H1 (cell line): ENCODE results near the gene SSH2. TPM values are rescaled to one million over a fixed set of nuclear protein-coding genes. Genes with fewer than 3 reads are reported as not detected.

ENCODE experiments used
- CTCF ChIA-PET: fragments of 300-600 bp; sonication (Branson Sonifier 250); formaldehyde crosslinking; loops from one replicate; lab custom pipeline; 2021; ENCODE audit not compliant: partially characterized antibody; lab: Charles Lee
- POLR2A ChIA-PET: fragments of 300-600 bp; sonication (Branson Sonifier 250); formaldehyde crosslinking; loops from one replicate; lab custom pipeline; 2021; ENCODE audit warnings: inconsistent platforms; ENCODE audit not compliant: partially characterized antibody; lab: Charles Lee
- DNase-seq, 2 experiments: peaks; one replicate each; pipeline versions ENCODE4 v3.0.0 to v3.0.0-alpha.2; 2010 to 2022; ENCODE audit warnings: low spot score in 2 of 2, low read depth in 1 of 2, mixed read lengths in 1 of 2
- FAIRE-seq: peaks from 2 replicates; lab custom pipeline; 2011; peaks lifted over from hg19 to GRCh38; lab: Jason Lieb, UNC
- H2AFZ ChIP-seq: 2 replicates; pipeline ENCODE4 v1.8.1; 2012; ENCODE audit warnings: low read length, inconsistent platforms
- H2AK5ac ChIP-seq: 2 replicates; pipeline ENCODE4 v1.6.1; 2013; ENCODE audit warnings: low read depth, low read length
- H2BK120ac ChIP-seq: replicated peaks from 2 replicates; pipeline ENCODE3; 2013; ENCODE audit warnings: low read depth, low read length, inconsistent platforms
- H2BK12ac ChIP-seq: 2 replicates; pipeline ENCODE4 v1.6.1; 2013; ENCODE audit warnings: low read depth, low read length
- H2BK15ac ChIP-seq: 2 replicates; pipeline ENCODE4 v1.6.1; 2013; ENCODE audit warnings: low read length
- H2BK20ac ChIP-seq: 2 replicates; pipeline ENCODE4 v1.6.1; 2013; ENCODE audit warnings: low read length
- H2BK5ac ChIP-seq: 2 replicates; pipeline ENCODE4 v1.6.1; 2013; ENCODE audit warnings: low read depth, low read length
- H3K14ac ChIP-seq: 2 replicates; pipeline ENCODE4 v1.6.1; 2013; ENCODE audit warnings: inconsistent platforms; ENCODE audit not compliant: insufficient read length
- H3K18ac ChIP-seq: 2 replicates; pipeline ENCODE4 v1.6.1; 2013; ENCODE audit warnings: low read length; ENCODE audit errors: extremely low read depth
- H3K23ac ChIP-seq: 2 replicates; pipeline ENCODE4 v1.6.1; 2013; ENCODE audit warnings: inconsistent platforms; ENCODE audit not compliant: insufficient read length
- H3K23me2 ChIP-seq: 2 replicates; pipeline ENCODE4 v1.6.1; 2013; ENCODE audit warnings: low read depth, low read length
- H3K27ac ChIP-seq: 2 replicates; pipeline ENCODE4 v1.6.1; 2011; ENCODE audit warnings: low read depth, low read length, inconsistent platforms
- H3K27me3 ChIP-seq, 4 experiments: replicated peaks in 1 of 4; 1 replicate in 1 of 4; 2 replicates in 3 of 4; pipeline versions ENCODE4 v1.6.1 to v1.8.1; 2011 to 2013; ENCODE audit warnings: low read length in 3 of 4, mild to moderate bottlenecking in 3 of 4, inconsistent platforms in 2 of 4, mixed read lengths in 2 of 4, moderate library complexity in 1 of 4; ENCODE audit not compliant: control insufficient read depth in 3 of 4, insufficient read depth in 3 of 4; ENCODE audit errors: extremely low read depth in 1 of 4
- H3K36me3 ChIP-seq, 4 experiments: 2 replicates each; pipeline versions ENCODE4 v1.6.1 to v1.8.1; 2011 to 2013; ENCODE audit warnings: mild to moderate bottlenecking in 4 of 4, low read length in 3 of 4, moderate library complexity in 2 of 4, control low read depth in 1 of 4, inconsistent platforms in 1 of 4; ENCODE audit not compliant: insufficient read depth in 4 of 4, control insufficient read depth in 2 of 4
- H3K4ac ChIP-seq: replicated peaks from 2 replicates; pipeline ENCODE3; 2013; ENCODE audit warnings: low read length, low read depth, mixed read lengths, inconsistent platforms; ENCODE audit not compliant: insufficient read length
- H3K4me1 ChIP-seq, 4 experiments: replicated peaks in 1 of 4; 1 replicate in 1 of 4; 2 replicates in 3 of 4; pipeline versions ENCODE4 v1.6.1 to v1.8.1; 2011 to 2013; ENCODE audit warnings: low read length in 3 of 4, inconsistent platforms in 2 of 4, mixed read lengths in 1 of 4; ENCODE audit not compliant: insufficient read depth in 4 of 4, control insufficient read depth in 3 of 4
- H3K4me2 ChIP-seq, 2 experiments: 2 replicates each; pipeline versions ENCODE4 v1.6.1 to v1.8.1; 2011 to 2013; ENCODE audit warnings: low read depth in 2 of 2, low read length in 2 of 2, control low read depth in 1 of 2, inconsistent platforms in 1 of 2, mild to moderate bottlenecking in 1 of 2; ENCODE audit not compliant: insufficient read depth in 1 of 2
- H3K4me3 ChIP-seq, 4 experiments: fragments of 200-600, 300-600 bp in 1 of 4; sonication (generic), shearing (Covaris generic), sonication (Bioruptor Twin) in 1 of 4; 2 replicates each; pipeline versions ENCODE4 v1.5.1 to v1.8.1; 2011 to 2016; ENCODE audit warnings: low read length in 4 of 4, low read depth in 3 of 4, control low read depth in 2 of 4, inconsistent platforms in 2 of 4, mild to moderate bottlenecking in 2 of 4, mixed read lengths in 1 of 4, moderate library complexity in 1 of 4; ENCODE audit not compliant: insufficient read depth in 2 of 4; ENCODE audit errors: extremely low read depth in 1 of 4
- H3K56ac ChIP-seq: replicated peaks from 2 replicates; pipeline ENCODE3; 2013; ENCODE audit warnings: low read depth, mild to moderate bottlenecking, mixed read lengths, low read length, inconsistent platforms; ENCODE audit not compliant: insufficient read length
- H3K79me1 ChIP-seq: 2 replicates; pipeline ENCODE4 v1.6.1; 2013; ENCODE audit warnings: low read depth, low read length, control low read depth
- H3K79me2 ChIP-seq, 2 experiments: 2 replicates each; pipeline versions ENCODE4 v1.6.1 to v1.8.1; 2012 to 2013; ENCODE audit warnings: low read length in 2 of 2, mild to moderate bottlenecking in 2 of 2, inconsistent platforms in 1 of 2; ENCODE audit not compliant: insufficient read depth in 2 of 2, control insufficient read depth in 1 of 2
- H3K9ac ChIP-seq, 4 experiments: replicated peaks in 1 of 4; 1 replicate in 1 of 4; 2 replicates in 3 of 4; pipeline versions ENCODE4 v1.6.1 to v1.8.1; 2011 to 2013; ENCODE audit warnings: low read depth in 3 of 4, low read length in 3 of 4, control low read depth in 2 of 4, mild to moderate bottlenecking in 2 of 4, moderate library complexity in 2 of 4, inconsistent platforms in 1 of 4; ENCODE audit errors: extremely low read depth in 1 of 4
- H3K9me3 ChIP-seq, 2 experiments: 2 replicates each; pipeline versions ENCODE4 v1.6.1 to v1.8.1; 2012 to 2013; ENCODE audit warnings: mild to moderate bottlenecking in 2 of 2, moderate library complexity in 2 of 2, control low read depth in 1 of 2, inconsistent platforms in 1 of 2, low read depth in 1 of 2, low read length in 1 of 2, mixed read lengths in 1 of 2; ENCODE audit not compliant: insufficient read depth in 2 of 2
- H4K20me1 ChIP-seq, 2 experiments: replicated peaks in 1 of 2; 2 replicates each; pipeline versions ENCODE3 to v1.8.1; 2011 to 2013; ENCODE audit warnings: inconsistent platforms in 2 of 2, low read length in 2 of 2, mild to moderate bottlenecking in 1 of 2; ENCODE audit not compliant: insufficient read depth in 2 of 2, control insufficient read depth in 1 of 2
- H4K5ac ChIP-seq: 2 replicates; pipeline ENCODE4 v1.6.1; 2013; ENCODE audit warnings: low read length, low read depth, mixed read lengths, inconsistent platforms; ENCODE audit not compliant: insufficient read length
- H4K8ac ChIP-seq: 2 replicates; pipeline ENCODE4 v1.8.0; 2013; ENCODE audit warnings: mild to moderate bottlenecking, moderate library complexity, low read length, inconsistent platforms; ENCODE audit not compliant: insufficient read depth; ENCODE audit errors: extremely low read depth
- H4K91ac ChIP-seq: replicated peaks from 2 replicates; pipeline ENCODE3; 2013; ENCODE audit warnings: low read length, mixed read lengths, inconsistent platforms; ENCODE audit not compliant: insufficient read length
- CBX5 ChIP-seq: fragments of 300-800, 300-1000 bp; sonication (generic); IDR thresholded peaks from 2 replicates; pipeline ENCODE4 v1.7.1; 2016; ENCODE audit warnings: antibody characterized with exemption, low read length, low read depth
- CHD2 ChIP-seq: IDR thresholded peaks from 2 replicates; pipeline ENCODE4 v1.6.1; 2012; ENCODE audit warnings: low read length, improper control_type of control experiment
- KDM5A ChIP-seq: fragments of 200-600 bp; IDR thresholded peaks from 2 replicates; pipeline ENCODE4 v1.7.1; 2012; ENCODE audit warnings: mild to moderate bottlenecking, low read length, inconsistent platforms, mixed read lengths
- POLR2AphosphoS5 ChIP-seq: IDR thresholded peaks from 2 replicates; pipeline ENCODE4 v1.6.1; 2011; ENCODE audit warnings: low read depth, low read length
- TAF1 ChIP-seq: IDR thresholded peaks from 2 replicates; pipeline ENCODE4 v1.6.1; 2011; ENCODE audit warnings: mild to moderate bottlenecking, low read depth, low read length
- WGBS, 2 experiments: shearing (Covaris generic) in 1 of 2; methylation state at CpG; one replicate each; pipeline versions ENCODE4 v1.1.6 to v1.1.7; 2013 to 2015; ENCODE audit warnings: low lambda C conversion rate in 2 of 2, mixed read lengths in 2 of 2, inconsistent platforms in 1 of 2, low coverage in 1 of 2, missing lambda C conversion rate in 1 of 2; ENCODE audit not compliant: insufficient replicate concordance in 2 of 2, insufficient coverage in 1 of 2, insufficient read length in 1 of 2; ENCODE audit errors: extremely low coverage in 1 of 2, missing lambda C conversion rate in 1 of 2; 5-methylcytosine and 5-hydroxymethylcytosine counted together
- polyA plus RNA-seq, 7 experiments: library from polyadenylated mRNA; depleted of rRNA in 3 of 7; stranded (reverse) in 5 of 7; unstranded in 2 of 7; fragments of >200 nt in 5 of 7; fragments of 200-250 nt in 2 of 7; gene quantifications; 1 replicate in 5 of 7; 2 replicates in 1 of 7; 4 replicates in 1 of 7; pipeline versions ENCODE4 v1.2.1 to v1.2.3, GENCODE V29; 2011 to 2013; ENCODE audit warnings: missing spikeins in 2 of 7, mixed read lengths in 2 of 7
- total RNA-seq: library from RNA; stranded (reverse); fragmentation: NEBNext Ultra II Directional; extraction: Animal tissue kit (Norgen Biotek cat#: 25700); gene quantifications from 2 replicates; pipeline ENCODE4 v1.2.1, GENCODE V29; 2021

Gene SSH2
- total and polyA plus RNA-seq, 2 of the 8 experiments (the other 6 are each of a cell fraction or from before 2014, with no cell fraction given), result 5.2 to 15.9 TPM

DNA sequence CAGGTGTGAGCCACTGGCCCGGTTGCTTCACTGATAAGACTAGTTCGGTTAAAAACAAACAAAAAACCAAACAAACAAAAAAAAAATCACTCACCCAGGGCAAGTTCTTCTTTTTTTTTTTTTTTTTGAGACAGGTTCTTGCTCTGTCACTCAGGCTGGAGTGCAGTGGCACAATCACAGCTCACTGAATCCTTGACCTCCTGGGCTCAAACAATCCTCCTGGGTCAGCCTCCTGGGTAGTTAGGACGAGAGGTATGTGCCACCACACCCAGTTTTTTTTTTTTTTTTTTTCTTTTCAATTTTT lies 187.9 kb downstream of the SSH2 start:
- no peak overlapping the region for H2BK20ac ChIP-seq
- H3K9ac ChIP-seq, result no peak overlapping the region
- no peak overlapping the region for H4K8ac ChIP-seq
- H4K5ac ChIP-seq, result no peak overlapping the region
- no peak overlapping the region for H2BK15ac ChIP-seq
- no peak for DNase-seq
- H3K4me1 ChIP-seq, result peaks cover 0 to 4% (median 0%) of the 10 kb centered on the region in 4 experiments; a peak in 2 of 7 replicates
- no peak overlapping the region for H3K18ac ChIP-seq
- H3K79me2 ChIP-seq, result no peaks in the 10 kb centered on the region
- H2BK120ac ChIP-seq, result no peak overlapping the region
- H4K91ac ChIP-seq, result no peak overlapping the region
- H2BK5ac ChIP-seq, result no peak overlapping the region
- H3K23me2 ChIP-seq, result no peaks in the 10 kb centered on the region
- no peak overlapping the region for H2AK5ac ChIP-seq
- H2AFZ ChIP-seq, result no peak overlapping the region
- FAIRE-seq, result no peak
- WGBS, 2 experiments, result 93% methylated on average over 3 of the region's 3 CpGs; no CpG with 5 or more reads in 1 of the 2 experiments
- H3K9me3 ChIP-seq, result no peaks in the 10 kb centered on the region
- H3K27ac ChIP-seq, result no peak overlapping the region
- no peak overlapping the region for H3K4me3 ChIP-seq
- ChIA-PET POLR2A (interaction anchor here (0.7 kb wide), 1 partner anchor 39 kb away, joined by 3 read pairs; no protein-coding TSS in a partner anchor), CTCF (interaction anchor here (0.6 to 1.5 kb wide), 3 partner anchors 16 to 117 kb away, joined by 3 to 4 read pairs (median 3); no protein-coding TSS in a partner anchor)
- no peaks in the 10 kb centered on the region for H3K36me3 ChIP-seq
- H2BK12ac ChIP-seq, result no peak overlapping the region
- H4K20me1 ChIP-seq, result no peaks in the 10 kb centered on the region
- H3K56ac ChIP-seq, result no peak overlapping the region
- no peaks in the 10 kb centered on the region for H3K27me3 ChIP-seq
- H3K4ac ChIP-seq, result no peak overlapping the region
- no peak overlapping the region for H3K14ac ChIP-seq
- H3K4me2 ChIP-seq, result no peak overlapping the region
- H3K79me1 ChIP-seq, result no peaks in the 10 kb centered on the region
- H3K23ac ChIP-seq, result no peak overlapping the region
- TF ChIP-seq TAF1 (no peak), KDM5A (no peak), CBX5 (no peak), CHD2 (no peak), POLR2AphosphoS5 (no peak)
